ENCODE data around the gene TNRC6A.
"Not testable (repeated sequence)": the region's sequence is repeated elsewhere in the genome, so short reads cannot be mapped to it uniquely, and the experiment has no call there.

TNRC6A gene

GRCh38 chr16:24837969-24838368, 108.5 kb downstream of the TNRC6A start:
- H3K4me1 ChIP-seq (ENCODE audit: control insufficient read depth, insufficient read depth, low read length, poor library complexity, severe bottlenecking): no peaks in the 10 kb centered on the region
- no peaks in the 10 kb centered on the region for H3K27me3 ChIP-seq (replicated peaks; ENCODE audit: control insufficient read depth, insufficient read depth, low read length, poor library complexity, severe bottlenecking)
- no peaks in the 10 kb centered on the region for H3K9me3 ChIP-seq (ENCODE audit: control insufficient read depth, low read length)
- no peaks in the 10 kb centered on the region for H3K36me3 ChIP-seq (ENCODE audit: control insufficient read depth, insufficient read depth, low read length)
- no peak overlapping the region for H3K27ac ChIP-seq (ENCODE audit: insufficient read depth, low read length, poor library complexity, severe bottlenecking)
- H3K4me3 ChIP-seq (ENCODE audit: insufficient read depth, low read depth, low read length, poor library complexity, severe bottlenecking): no peak overlapping the region
- no peak for DNase-seq

GRCh38 chr16:24838554-24839266, 109.3 kb downstream of the TNRC6A start:
- Histone ChIP-seq H3K27me3 (replicated peaks; ENCODE audit: control insufficient read depth, insufficient read depth, low read length, poor library complexity, severe bottlenecking) (no peaks in the 10 kb centered on the region), H3K27ac (ENCODE audit: insufficient read depth, low read length, poor library complexity, severe bottlenecking) (no peak overlapping the region), H3K4me1 (ENCODE audit: control insufficient read depth, insufficient read depth, low read length, poor library complexity, severe bottlenecking) (no peaks in the 10 kb centered on the region), H3K9me3 (ENCODE audit: control insufficient read depth, low read length) (no peaks in the 10 kb centered on the region), H3K36me3 (ENCODE audit: control insufficient read depth, insufficient read depth, low read length) (no peaks in the 10 kb centered on the region), H3K4me3 (ENCODE audit: insufficient read depth, low read depth, low read length, poor library complexity, severe bottlenecking) (no peak overlapping the region)
- no peak for DNase-seq

- DNase-seq: no peak
- H3K4me1 ChIP-seq (ENCODE audit: control insufficient read depth, insufficient read depth, low read length, poor library complexity, severe bottlenecking): no peaks in the 10 kb centered on the region
- H3K36me3 ChIP-seq (ENCODE audit: control insufficient read depth, insufficient read depth, low read length): no peaks in the 10 kb centered on the region
- H3K9me3 ChIP-seq (ENCODE audit: control insufficient read depth, low read length): no peaks in the 10 kb centered on the region
- no peak overlapping the region for H3K4me3 ChIP-seq (ENCODE audit: insufficient read depth, low read depth, low read length, poor library complexity, severe bottlenecking)
- H3K27me3 ChIP-seq (replicated peaks; ENCODE audit: control insufficient read depth, insufficient read depth, low read length, poor library complexity, severe bottlenecking): no peaks in the 10 kb centered on the region
- H3K27ac ChIP-seq (ENCODE audit: insufficient read depth, low read length, poor library complexity, severe bottlenecking): no peak overlapping the region
Measured at GRCh38 chr16:24839347-24839972, 110.0 kb downstream of the TNRC6A start.

GRCh38 chr16:24841291-24841690, 111.8 kb downstream of the TNRC6A start:
- Histone ChIP-seq H3K27me3 (replicated peaks; ENCODE audit: control insufficient read depth, insufficient read depth, low read length, poor library complexity, severe bottlenecking) (no peaks in the 10 kb centered on the region), H3K36me3 (ENCODE audit: control insufficient read depth, insufficient read depth, low read length) (no peaks in the 10 kb centered on the region), H3K4me1 (ENCODE audit: control insufficient read depth, insufficient read depth, low read length, poor library complexity, severe bottlenecking) (no peaks in the 10 kb centered on the region), H3K4me3 (ENCODE audit: insufficient read depth, low read depth, low read length, poor library complexity, severe bottlenecking) (no peak overlapping the region), H3K27ac (ENCODE audit: insufficient read depth, low read length, poor library complexity, severe bottlenecking) (no peak overlapping the region), H3K9me3 (ENCODE audit: control insufficient read depth, low read length) (no peaks in the 10 kb centered on the region)
- DNase-seq: no peak

GRCh38 chr16:24844101-24845030, 114.9 kb downstream of the TNRC6A start:
- no peaks in the 10 kb centered on the region for H3K9me3 ChIP-seq (ENCODE audit: control insufficient read depth, low read length)
- H3K27ac ChIP-seq (ENCODE audit: insufficient read depth, low read length, poor library complexity, severe bottlenecking): no peak overlapping the region
- H3K4me1 ChIP-seq (ENCODE audit: control insufficient read depth, insufficient read depth, low read length, poor library complexity, severe bottlenecking): no peaks in the 10 kb centered on the region
- H3K27me3 ChIP-seq (replicated peaks; ENCODE audit: control insufficient read depth, insufficient read depth, low read length, poor library complexity, severe bottlenecking): no peaks in the 10 kb centered on the region
- H3K36me3 ChIP-seq (ENCODE audit: control insufficient read depth, insufficient read depth, low read length): no peaks in the 10 kb centered on the region
- H3K4me3 ChIP-seq (ENCODE audit: insufficient read depth, low read depth, low read length, poor library complexity, severe bottlenecking): no peak overlapping the region
- DNase-seq: no peak

GRCh38 chr16:24845031-24845365, 115.5 kb downstream of the TNRC6A start:
- H3K36me3 ChIP-seq (ENCODE audit: control insufficient read depth, insufficient read depth, low read length); H3K4me3 ChIP-seq (ENCODE audit: insufficient read depth, low read depth, low read length, poor library complexity, severe bottlenecking); H3K9me3 ChIP-seq (ENCODE audit: control insufficient read depth, low read length); DNase-seq; H3K4me1 ChIP-seq (ENCODE audit: control insufficient read depth, insufficient read depth, low read length, poor library complexity, severe bottlenecking); H3K27me3 ChIP-seq (replicated peaks; ENCODE audit: control insufficient read depth, insufficient read depth, low read length, poor library complexity, severe bottlenecking); H3K27ac ChIP-seq (ENCODE audit: insufficient read depth, low read length, poor library complexity, severe bottlenecking): not testable (repeated sequence)

GRCh38 chr16:24845726-24846547, 116.5 kb downstream of the TNRC6A start, which contains the start of gene SLC5A11:
TSS of gene SLC5A11 (plus strand) at chr16:24845963. CDS start at chr16:24858644, 12,681 bp downstream.
- no peak for DNase-seq
- Histone ChIP-seq H3K36me3 (ENCODE audit: control insufficient read depth, insufficient read depth, low read length) (no peaks in the 10 kb centered on the region), H3K4me1 (ENCODE audit: control insufficient read depth, insufficient read depth, low read length, poor library complexity, severe bottlenecking) (no peaks in the 10 kb centered on the region), H3K27ac (ENCODE audit: insufficient read depth, low read length, poor library complexity, severe bottlenecking) (no peak within 1 kb of the TSS), H3K4me3 (ENCODE audit: insufficient read depth, low read depth, low read length, poor library complexity, severe bottlenecking) (no peak within 1 kb of the TSS), H3K27me3 (replicated peaks; ENCODE audit: control insufficient read depth, insufficient read depth, low read length, poor library complexity, severe bottlenecking) (no peaks in the 10 kb centered on the region), H3K9me3 (ENCODE audit: control insufficient read depth, low read length) (no peaks in the 10 kb centered on the region)

GRCh38 chr16:24846548-24847357, 117.3 kb downstream of the TNRC6A start:
- Histone ChIP-seq H3K27me3 (replicated peaks; ENCODE audit: control insufficient read depth, insufficient read depth, low read length, poor library complexity, severe bottlenecking) (no peaks in the 10 kb centered on the region), H3K4me1 (ENCODE audit: control insufficient read depth, insufficient read depth, low read length, poor library complexity, severe bottlenecking) (no peaks in the 10 kb centered on the region), H3K27ac (ENCODE audit: insufficient read depth, low read length, poor library complexity, severe bottlenecking) (no peak overlapping the region), H3K9me3 (ENCODE audit: control insufficient read depth, low read length) (no peaks in the 10 kb centered on the region), H3K36me3 (ENCODE audit: control insufficient read depth, insufficient read depth, low read length) (no peaks in the 10 kb centered on the region), H3K4me3 (ENCODE audit: insufficient read depth, low read depth, low read length, poor library complexity, severe bottlenecking) (no peak overlapping the region)
- DNase-seq: no peak

GRCh38 chr16:24847358-24847664, 117.9 kb downstream of the TNRC6A start:
- Histone ChIP-seq H3K27me3 (replicated peaks; ENCODE audit: control insufficient read depth, insufficient read depth, low read length, poor library complexity, severe bottlenecking) (no peaks in the 10 kb centered on the region), H3K27ac (ENCODE audit: insufficient read depth, low read length, poor library complexity, severe bottlenecking) (no peak overlapping the region), H3K9me3 (ENCODE audit: control insufficient read depth, low read length) (no peaks in the 10 kb centered on the region), H3K36me3 (ENCODE audit: control insufficient read depth, insufficient read depth, low read length) (no peaks in the 10 kb centered on the region), H3K4me1 (ENCODE audit: control insufficient read depth, insufficient read depth, low read length, poor library complexity, severe bottlenecking) (no peaks in the 10 kb centered on the region), H3K4me3 (ENCODE audit: insufficient read depth, low read depth, low read length, poor library complexity, severe bottlenecking) (no peak overlapping the region)
- DNase-seq: no peak
